ENCODE results near the gene ZC3H8.
A peak's percentile ranks its signal among the peaks of the same experiment; 100 is the strongest.
"Not testable (repeated sequence)": the region's sequence is repeated elsewhere in the genome, so short reads cannot be mapped to it uniquely, and the experiment has no call there.

Gene ZC3H8

DNA sequence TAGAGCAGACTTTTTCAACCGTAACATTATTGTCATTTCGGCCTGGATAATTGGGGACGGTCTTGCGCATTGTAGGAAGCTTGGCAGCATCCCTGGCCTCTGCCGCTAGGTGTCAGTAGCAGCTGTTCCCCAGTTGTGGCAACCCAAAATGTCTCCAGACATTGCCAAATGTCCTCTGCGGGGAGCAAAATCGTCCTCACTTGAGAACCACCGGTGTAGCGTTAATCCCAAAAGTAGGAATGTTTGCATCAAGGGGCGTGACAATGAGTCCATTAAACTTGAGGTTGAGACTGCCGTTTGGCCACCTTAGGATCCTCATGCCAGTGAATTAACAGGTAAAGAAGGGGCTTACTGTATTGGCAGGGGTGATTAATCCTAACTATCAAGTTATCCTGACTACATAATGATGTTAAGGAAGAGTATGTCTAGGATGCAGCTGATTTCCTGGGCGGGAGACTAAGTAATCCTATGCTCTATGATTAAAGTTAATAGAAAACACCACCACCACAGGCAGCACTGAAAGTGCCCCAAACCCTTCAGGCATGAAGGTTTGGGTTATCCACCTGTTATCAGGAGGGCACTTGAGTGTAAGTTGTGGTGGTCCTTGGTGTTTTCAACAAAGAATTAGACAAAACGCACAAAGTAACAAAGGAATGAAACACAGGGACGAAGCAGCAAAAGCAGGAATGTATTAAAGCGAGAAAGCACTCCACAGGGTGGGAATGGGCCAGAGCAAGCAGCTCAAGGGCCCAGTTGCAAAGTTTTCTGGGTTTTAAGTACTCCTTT is 4.9 kb upstream of the ZC3H8 start:
- DNase-seq, result peak; percentile 2 to 70 (median 29)

- no peak for DNase-seq
Measured at GRCh38 chr2:112257575-112257974, 2.7 kb upstream of the ZC3H8 start.

DNA sequence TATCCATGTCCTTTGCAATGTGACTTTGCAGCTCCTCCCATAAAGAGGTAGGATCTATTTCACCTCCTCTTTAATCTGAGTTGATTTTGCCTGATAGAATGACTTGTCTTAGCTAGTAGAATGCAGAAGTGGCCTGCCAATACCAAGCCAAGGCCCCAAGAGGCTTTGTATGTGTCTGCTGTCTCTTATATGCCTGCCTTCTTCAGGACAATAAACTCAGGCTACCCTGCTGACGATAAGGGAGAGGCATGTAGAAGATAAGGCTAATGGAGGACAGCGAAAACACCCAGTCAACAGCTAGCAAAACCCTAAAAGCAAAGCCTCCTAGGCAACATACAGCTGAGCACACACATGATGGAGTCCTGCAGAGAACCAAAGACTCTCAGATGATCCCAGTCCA is 1.8 kb upstream of the ZC3H8 start:
- no peak for DNase-seq

- DNase-seq, result no peak
Measured at GRCh38 chr2:112255875-112256274, 1.0 kb upstream of the ZC3H8 start.

DNA sequence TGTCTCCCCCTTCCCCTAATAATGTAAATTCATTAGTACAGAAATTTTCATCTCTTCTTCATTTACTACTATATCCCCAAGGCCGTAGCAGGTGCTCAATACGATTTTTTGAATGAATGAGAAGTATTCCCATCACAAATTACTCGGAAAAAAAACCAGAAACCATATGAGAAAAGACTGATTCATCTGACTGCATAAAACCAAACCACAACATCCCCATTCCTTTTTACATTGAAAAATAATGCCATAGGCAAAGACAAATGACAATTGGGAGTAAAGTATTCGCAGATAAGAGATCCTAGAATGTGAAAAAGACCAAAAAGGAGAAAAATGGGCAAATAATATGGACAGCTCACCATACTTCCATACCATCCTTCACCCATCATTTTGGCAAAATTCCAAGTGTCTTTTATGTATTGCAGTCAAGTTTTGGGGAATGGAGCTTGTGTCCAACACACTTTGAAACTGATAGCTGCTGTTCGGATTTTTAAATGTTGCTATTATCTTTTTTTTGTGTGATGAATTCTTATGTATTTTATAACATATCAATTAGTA is 1.5 kb downstream of the ZC3H8 start:
- no peak for DNase-seq

GRCh38 chr2:112251271-112251670 is 3.6 kb downstream of the ZC3H8 start:
- DNase-seq, result no peak

- DNase-seq, result no peak
Measured at GRCh38 chr2:112244854-112245253, 10.0 kb downstream of the ZC3H8 start.

DNA sequence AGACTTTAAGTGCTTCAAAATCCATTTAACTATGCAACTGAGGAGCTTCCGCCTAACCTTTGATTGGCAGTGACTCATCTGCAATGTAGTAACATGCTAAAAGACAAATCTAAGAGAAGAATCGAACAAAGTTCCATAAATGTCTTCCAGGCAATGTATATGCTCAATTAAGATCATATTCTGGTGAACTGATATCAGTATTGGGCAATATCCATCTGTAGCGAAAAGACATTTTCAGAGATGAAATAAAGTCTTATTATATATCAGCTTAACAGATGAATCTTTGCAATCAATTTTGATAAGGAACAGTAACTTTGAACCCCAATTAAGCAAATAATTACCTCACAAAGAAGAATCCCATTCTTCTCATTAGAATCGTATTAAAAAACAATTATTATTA is 11.6 kb downstream of the ZC3H8 start:
- no peak for DNase-seq

DNA sequence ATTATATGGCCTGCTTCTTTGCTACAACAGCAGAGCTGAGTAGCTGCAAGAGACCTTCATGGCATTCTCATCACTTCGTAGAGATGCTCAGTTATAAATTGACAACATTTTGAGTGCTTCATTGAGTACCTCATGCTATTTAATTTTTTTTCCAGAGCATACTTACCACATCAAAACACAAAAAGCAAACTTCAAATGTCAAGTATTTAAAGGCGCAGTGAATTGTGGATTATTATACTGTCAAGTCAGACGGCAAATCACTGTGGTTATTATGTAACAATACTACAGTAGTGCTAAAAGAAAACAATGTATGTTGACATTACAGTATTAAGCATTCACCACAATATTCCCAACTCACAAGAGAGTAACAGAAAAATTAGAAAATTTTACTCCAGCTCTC is 12.5 kb downstream of the ZC3H8 start:
- peak in 2 of 3 experiments; percentile 33 to 49 for DNase-seq

DNA sequence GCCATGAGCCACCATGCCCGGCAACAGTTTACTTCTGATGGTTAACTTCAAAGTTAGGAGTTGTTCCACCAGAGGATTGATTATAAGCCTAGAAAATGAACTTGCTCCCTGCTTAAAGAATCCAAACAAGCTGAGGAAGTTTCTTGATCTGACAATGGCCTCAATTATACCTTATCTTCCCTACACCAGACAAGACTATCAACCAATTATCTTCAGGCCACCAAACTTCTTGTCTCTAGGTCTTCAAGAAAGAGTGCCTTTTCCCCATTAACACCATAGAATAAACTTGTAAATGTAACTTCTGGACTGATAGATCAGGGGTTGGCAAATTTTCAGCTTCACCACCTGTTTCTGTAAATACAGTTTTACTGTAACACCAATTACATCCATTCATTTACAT is 15.0 kb downstream of the ZC3H8 start:
- DNase-seq, result no peak

- DNase-seq, result no peak
Measured at GRCh38 chr2:112230371-112230770, 24.5 kb downstream of the ZC3H8 start.

GRCh38 chr2:112229348-112229747 is 25.5 kb downstream of the ZC3H8 start:
- DNase-seq, result peak in 2 of 3 experiments; percentile 11 to 57

DNA sequence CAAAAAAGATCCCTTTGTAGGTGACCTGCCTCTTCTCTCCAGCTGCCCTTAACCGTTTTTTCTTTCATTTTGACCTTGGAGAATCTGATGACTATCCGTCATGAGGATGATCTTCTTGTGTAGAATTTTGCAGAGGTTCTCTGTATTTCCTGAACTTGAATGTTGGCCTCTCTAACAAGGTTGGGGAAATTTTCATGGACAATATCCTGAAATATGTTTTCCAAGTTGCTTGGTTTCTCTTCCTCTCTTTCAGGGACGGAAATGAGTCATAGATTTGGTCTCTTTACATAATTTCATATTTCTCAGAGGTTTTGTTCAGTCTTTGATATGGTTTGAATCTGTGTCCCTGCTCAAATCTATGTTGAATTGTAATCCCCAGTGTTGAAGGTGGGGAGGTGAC is 34.0 kb downstream of the ZC3H8 start:
- no peak for DNase-seq

- DNase-seq, result no peak
Measured at GRCh38 chr2:112220186-112220585, 34.7 kb downstream of the ZC3H8 start.

DNA sequence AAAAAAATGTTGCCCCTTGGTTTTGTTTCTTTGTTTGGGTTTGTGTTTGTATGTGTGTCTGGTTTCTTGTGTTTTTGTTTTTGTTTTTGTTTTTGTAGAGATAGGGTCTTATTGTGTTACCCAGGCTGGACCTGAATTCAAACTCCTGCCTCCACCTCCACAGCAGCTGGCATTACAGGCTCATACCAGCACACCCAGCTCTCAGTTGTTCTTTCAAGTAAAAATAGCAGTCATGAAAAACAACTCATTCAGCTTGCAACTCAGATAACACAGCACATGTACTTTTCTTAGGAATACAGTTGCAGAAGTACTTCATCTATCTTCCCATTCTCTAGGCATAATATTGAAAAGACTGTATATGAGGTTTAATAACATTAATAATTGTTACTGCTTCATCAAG is 37.0 kb downstream of the ZC3H8 start:
- no peak for DNase-seq

GRCh38 chr2:112216167-112216566 is 38.7 kb downstream of the ZC3H8 start:
- DNase-seq, result peak in 2 of 3 experiments; percentile 4 to 39

DNA sequence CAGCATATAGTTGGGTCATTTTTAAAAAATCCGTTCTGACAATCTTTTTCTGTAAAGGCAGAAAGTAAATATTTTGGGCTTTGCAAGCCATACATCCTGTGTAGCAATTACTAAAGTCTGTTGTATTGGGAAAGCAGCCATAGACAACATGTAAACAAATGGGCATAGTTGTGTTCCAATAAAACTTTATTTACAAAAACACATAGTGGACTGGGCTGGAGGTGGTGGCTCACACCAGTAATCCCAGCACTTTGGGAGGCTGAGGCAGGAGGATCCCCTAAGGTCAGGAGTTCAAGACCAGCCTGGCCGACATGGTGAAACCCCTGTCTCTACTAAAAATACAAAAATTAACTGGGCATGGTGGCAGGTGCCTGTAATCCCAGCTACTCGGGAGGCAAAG is 46.9 kb downstream of the ZC3H8 start:
- DNase-seq, result not testable (repeated sequence)

DNA sequence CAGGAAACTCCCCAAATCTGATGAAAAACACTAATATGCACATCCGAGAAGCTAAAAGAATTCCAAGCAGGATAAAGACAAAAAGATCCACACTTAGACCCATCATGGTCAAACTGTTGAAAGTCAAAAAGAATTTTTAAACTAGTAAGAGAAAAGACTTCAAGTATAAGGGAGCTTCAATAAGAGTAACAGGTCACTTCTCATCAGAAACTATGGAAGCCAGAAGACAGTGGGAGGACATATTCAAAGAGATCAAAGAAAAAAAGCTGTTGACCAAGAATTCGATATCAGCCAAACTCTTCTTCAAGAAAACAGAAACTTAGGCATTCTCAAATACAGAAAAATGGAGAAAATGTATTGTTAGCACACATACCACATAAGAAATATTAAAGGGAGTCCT is 50.4 kb downstream of the ZC3H8 start:
- DNase-seq, result peak in 1 of 3 experiments; percentile 36

DNA sequence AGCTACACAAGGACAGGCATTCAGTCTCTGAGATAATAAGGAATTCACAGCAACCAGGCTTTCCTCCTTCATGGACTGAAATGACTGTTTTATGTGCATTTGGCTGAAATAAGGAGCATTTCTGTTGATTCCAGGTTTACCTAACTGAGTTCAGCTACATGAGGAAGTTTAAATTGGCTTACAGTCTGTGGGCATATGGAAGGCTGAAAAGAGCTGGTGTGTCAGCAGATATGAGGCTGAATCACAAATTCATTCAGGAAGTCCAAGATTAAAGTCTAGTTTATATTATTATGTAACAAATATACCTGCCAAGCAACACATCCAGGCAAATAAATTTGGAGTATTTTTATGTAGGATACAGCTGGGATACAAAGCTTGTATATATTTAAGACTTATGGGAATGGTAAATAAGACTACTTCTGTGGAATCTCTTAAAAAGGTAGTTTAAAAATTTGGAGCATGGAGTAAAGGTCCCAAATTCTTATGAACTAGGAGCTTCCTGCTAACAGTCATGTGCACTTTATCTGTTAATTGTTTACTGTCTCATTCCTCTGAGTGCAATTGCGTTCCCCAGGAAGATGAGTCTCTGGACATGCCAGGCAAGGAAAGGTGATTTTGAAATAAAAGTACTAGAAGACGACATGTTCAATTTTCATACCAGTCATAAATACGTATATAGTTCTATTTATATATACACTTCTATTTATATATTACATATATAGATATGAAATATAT is 53.0 kb downstream of the ZC3H8 start:
- DNase-seq, result no peak

- DNase-seq, result no peak
Measured at GRCh38 chr2:112199188-112199587, 55.7 kb downstream of the ZC3H8 start.

- DNase-seq, result no peak
Measured at GRCh38 chr2:112198780-112199179, 56.1 kb downstream of the ZC3H8 start.

- no peak for DNase-seq
Measured at GRCh38 chr2:112197868-112198267, 57.0 kb downstream of the ZC3H8 start.

- DNase-seq, result no peak
Measured at GRCh38 chr2:112195950-112196349, 58.9 kb downstream of the ZC3H8 start.

DNA sequence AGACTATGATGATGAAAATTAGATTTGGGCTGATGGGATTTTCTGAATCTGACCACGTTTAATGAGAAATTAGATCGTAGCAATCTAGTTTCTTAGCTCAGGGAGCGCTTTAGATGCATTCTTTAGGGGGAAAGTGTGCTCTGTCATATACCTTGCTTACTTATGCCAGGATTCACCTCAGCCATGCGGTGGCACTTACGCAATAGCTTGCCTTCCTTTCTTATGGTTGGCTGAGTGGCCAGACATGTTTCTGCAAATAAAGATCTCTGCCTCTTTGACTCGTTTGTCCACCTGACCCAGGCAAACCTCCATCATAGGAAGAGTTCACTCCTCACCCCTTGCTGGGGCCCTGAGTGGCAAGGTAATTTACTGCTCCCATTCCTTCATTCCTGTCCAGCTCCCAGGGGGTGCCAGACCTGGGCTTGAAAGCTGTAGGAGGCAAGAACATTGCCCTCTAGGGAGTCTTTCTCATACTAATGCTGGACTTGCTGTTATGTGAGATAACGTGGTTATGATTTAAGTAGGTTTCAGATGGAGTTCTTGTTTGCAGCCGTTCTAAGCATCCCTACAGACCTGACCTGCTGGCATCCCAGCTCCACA is 59.6 kb downstream of the ZC3H8 start:
- no peak for DNase-seq

Data from NCI-H1417 (cell line).